ENCODE measurements around the gene PIGW.

Gene PIGW

DNA sequence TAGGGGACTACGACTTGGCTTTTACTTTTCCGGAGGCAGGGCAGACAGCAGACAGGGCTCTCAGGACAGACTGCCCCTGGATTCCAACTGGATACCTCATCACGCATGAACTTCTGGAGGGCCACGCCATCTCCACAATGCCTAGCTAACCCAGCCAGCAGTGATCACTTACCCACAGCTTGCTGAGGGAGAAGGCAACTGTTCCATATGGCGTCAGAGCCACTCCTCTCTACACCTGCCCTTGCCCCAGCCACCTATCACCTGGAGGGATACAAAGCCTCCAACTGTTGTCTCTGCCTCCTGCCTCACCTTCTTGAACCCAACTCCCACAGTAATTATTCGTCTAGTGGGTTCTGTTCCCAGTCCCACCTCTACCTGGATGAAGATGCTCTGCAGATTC, 8.9 kb upstream of the PIGW start:
- H3K27ac ChIP-seq = no peak overlapping the region
- TF ChIP-seq, protein P1, sequence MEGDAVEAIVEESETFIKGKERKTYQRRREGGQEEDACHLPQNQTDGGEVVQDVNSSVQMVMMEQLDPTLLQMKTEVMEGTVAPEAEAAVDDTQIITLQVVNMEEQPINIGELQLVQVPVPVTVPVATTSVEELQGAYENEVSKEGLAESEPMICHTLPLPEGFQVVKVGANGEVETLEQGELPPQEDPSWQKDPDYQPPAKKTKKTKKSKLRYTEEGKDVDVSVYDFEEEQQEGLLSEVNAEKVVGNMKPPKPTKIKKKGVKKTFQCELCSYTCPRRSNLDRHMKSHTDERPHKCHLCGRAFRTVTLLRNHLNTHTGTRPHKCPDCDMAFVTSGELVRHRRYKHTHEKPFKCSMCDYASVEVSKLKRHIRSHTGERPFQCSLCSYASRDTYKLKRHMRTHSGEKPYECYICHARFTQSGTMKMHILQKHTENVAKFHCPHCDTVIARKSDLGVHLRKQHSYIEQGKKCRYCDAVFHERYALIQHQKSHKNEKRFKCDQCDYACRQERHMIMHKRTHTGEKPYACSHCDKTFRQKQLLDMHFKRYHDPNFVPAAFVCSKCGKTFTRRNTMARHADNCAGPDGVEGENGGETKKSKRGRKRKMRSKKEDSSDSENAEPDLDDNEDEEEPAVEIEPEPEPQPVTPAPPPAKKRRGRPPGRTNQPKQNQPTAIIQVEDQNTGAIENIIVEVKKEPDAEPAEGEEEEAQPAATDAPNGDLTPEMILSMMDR (conservative IDR thresholded peaks at IDR 0.05) = no peak

DNA sequence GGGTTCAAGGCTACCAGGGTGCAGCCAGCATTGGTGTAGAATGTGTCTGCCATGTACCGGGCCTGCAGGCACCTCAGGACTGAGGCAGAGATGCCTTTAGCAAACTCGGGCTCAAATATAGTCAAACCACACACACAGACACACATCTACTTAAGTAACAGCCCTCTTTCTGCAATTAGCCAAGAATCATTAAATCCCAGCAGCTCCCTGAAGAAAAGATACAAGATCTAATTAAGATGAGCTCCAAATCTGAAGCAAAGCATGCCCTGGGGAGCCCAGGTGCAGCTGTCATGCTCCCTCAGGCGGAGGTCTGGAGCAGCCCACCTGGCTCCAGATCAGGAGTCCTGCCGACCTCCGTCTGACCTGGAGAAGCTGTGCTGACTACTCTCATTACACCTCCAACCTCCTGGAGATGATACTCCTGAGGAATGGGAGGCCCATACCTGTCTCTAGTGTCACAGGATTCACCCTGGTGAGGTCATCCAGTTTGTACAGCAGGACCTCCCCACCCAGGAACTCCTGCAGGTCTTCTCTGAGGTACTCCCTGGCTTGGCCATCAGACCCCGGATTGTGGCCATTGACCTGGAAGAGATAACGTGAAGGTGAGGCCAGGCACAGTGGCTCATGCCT, 7.1 kb upstream of the PIGW start:
- H3K27ac ChIP-seq = no peak overlapping the region
- TF ChIP-seq, protein P1 (conservative IDR thresholded peaks at IDR 0.05) = no peak

- TF ChIP-seq, protein P1 (conservative IDR thresholded peaks at IDR 0.05) = no peak
- H3K27ac ChIP-seq = no peak overlapping the region
These were observed 5.7 kb upstream of the PIGW start for GRCh38 chr17:36529121-36529520.

DNA sequence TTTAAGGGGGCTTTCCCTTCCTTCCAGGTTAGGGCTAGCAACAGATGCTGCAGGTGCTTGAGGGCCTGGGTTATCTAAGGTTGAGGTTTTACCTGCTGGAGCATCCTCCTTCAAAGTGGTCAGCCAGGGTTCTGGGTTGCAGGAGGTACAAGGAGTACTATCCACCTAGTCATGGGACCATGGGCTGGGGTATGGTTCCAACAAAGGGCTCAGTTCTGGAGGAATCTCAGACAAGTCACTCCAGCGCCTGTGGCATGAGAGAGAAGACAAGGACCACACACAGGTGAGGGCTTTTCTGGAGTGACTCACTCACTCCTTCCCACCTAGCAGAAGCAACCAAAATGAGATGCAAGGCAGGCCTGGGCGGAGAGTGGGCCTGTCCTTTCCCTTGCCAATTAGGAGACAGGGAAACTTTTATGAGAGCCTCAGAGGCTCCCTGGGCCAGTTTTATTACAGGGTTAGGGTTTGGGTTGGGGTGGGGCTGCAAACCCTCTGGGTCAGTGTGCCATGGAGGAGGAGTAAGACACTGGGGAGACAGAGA, 2.3 kb upstream of the PIGW start:
- H3K27ac ChIP-seq = peak overlapping the region; percentile 98
- TF ChIP-seq, protein P1 (conservative IDR thresholded peaks at IDR 0.05) = no peak

DNA sequence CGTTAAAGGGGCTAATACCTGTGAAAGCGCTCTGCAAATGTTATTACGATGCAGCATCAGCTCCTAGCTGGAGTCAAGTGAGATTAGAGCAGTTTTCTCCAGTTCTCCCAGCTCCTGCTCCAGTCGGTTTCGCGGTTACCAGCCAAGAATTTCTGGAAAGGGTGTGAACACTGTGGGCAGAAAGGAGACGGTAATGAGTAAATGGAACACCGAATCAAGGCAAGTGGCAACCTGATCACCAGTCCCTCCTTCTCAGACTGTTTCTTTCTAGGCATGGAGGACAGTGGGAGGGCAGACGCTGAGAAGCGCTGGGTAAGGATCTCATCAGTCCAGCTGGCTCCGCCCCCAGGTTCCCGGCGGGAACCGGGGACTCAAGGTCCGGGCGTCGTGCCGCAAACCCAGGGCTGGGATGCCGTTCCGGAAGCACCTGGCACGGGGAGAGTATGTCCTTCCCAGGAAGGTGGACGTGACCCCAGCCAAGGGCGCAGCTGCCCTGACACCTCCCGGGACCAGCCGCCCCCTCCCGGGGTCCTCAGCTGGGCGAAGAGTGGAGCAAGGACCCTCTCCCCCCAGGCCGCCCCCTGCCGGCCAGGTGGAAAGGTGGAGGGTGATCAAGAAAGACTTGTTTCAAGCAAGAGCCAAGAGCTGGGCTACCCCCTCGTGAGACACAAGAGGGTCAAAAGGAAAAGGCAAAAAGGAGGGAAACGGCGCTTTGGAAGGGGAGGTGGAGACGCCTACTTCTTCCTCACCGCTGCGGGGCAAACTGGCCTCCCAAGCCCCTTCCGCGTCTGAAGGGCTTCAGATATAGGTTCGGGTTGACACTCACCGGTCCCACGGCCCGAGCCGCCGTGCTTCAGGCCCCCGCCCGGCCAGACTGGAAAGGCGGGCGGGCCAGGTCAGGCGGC, 600 bp upstream of the PIGW start:
- TF ChIP-seq, protein P1 (conservative IDR thresholded peaks at IDR 0.05) = peak; percentile 91
- H3K27ac ChIP-seq = peak overlapping the region; percentile 98

DNA sequence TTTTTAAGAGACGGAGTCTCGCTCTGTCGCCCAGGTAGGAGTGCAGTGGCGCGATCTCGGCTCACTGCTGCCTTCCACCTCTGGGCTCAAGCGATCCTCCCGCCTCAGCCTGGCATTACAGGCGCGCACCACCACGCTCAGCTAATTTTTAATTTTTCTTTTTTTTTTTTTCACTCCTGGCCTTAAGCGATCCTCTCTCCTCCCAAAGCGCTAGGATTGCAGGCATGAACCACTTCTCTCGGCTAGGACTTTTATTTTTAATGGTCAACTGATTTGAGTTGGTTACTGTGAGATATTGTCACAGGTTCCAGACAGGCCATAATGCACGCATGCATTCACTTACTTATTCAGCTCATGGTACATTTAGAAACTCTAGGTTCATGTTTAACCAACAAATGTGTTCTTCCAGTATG, 888 bp downstream of the PIGW start:
- H3K27ac ChIP-seq = peak overlapping the region; percentile 98
- TF ChIP-seq, protein P1 (conservative IDR thresholded peaks at IDR 0.05) = peak; percentile 4; the same call in 1 of the 2 replicates

DNA sequence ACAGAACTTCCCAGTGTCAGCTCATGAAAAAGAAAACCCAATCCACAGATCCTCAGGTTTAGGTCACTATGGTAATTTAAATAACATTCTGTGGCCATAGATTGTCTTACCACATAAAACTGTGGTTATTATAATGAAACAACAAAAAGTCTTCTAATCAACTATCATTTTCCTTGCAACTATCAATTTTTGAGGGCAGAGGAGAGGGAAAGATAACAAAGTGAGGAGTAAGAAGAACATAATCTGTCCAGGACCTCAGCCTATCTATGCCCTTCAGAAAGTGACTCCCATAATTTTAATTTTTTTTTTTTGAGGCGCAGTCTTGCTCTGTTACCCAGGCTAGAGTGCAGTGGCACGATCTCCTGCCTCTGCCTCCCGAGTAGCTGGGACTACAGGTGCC, 5.9 kb downstream of the PIGW start:
- TF ChIP-seq, protein P1 (conservative IDR thresholded peaks at IDR 0.05) = no peak
- no peak overlapping the region for H3K27ac ChIP-seq
